GM21786 (cell line): ENCODE data around the gene KANK2.
"Not testable (repeated sequence)": the region's sequence is repeated elsewhere in the genome, so short reads cannot be mapped to it uniquely, and the experiment has no call there.

Experiments used
- ATAC-seq: cut with Tn5 transposase; IDR thresholded peaks from one replicate; pipeline ENCODE4 v1.9.1; 2021; ENCODE audit not compliant: unreplicated experiment

The KANK2 gene

GRCh38 chr19:11198769-11199424 is 1.6 kb upstream of the KANK2 start:
- ATAC-seq: no peak

- ATAC-seq: no peak
Observed at GRCh38 chr19:11198175-11198534, 810 bp upstream of the KANK2 start.

GRCh38 chr19:11196406-11197287 is 698 bp downstream of the KANK2 start:
- ATAC-seq: no peak

- no peak for ATAC-seq
Observed at GRCh38 chr19:11195681-11196080, 1.7 kb downstream of the KANK2 start.

DNA sequence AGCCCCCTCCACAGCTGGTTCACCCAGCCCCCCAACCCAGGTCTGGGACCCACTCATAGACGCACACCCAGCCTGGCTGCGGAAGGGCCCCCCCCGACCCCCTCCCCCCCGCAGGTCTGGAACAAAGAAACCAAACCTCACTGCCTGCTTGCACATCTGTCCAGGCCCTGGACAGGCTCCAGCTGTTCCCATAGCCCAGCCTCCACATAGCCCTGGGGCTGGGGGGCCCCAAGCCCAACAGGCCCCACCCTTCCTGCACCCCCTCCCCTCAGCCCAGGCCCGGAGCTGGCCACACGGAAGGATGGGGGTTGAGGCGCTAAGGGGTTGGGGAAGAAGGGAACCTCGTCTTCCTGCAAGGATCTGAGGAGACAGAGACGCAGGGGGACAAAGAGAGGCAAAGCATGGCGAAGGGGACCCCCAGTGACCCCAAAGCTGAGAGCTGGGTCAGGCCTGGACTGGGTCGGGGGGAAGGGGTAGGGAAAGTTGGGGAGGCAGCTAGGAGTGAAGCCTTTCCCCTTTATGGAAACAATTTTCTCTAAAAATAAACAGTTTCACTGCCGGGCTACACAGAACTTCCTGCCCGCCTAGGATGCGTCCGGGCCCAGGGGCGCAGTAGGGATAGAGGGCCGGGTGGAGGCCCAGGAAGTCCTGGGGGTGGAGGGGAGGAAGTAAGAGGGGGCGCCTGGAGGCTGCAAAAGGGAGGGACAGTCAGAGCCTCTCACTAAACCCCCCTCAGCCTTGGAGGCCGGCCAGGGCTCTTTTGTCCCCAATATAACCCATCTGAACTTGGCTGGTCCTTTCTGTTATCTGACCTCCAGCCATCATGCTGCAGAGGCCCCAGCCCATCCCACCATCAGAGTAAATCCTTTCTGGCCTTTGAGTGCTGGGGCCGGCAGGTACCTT is 2.4 kb downstream of the KANK2 start:
- ATAC-seq: no peak

GRCh38 chr19:11194173-11194572 is 3.2 kb downstream of the KANK2 start:
- ATAC-seq: no peak

DNA sequence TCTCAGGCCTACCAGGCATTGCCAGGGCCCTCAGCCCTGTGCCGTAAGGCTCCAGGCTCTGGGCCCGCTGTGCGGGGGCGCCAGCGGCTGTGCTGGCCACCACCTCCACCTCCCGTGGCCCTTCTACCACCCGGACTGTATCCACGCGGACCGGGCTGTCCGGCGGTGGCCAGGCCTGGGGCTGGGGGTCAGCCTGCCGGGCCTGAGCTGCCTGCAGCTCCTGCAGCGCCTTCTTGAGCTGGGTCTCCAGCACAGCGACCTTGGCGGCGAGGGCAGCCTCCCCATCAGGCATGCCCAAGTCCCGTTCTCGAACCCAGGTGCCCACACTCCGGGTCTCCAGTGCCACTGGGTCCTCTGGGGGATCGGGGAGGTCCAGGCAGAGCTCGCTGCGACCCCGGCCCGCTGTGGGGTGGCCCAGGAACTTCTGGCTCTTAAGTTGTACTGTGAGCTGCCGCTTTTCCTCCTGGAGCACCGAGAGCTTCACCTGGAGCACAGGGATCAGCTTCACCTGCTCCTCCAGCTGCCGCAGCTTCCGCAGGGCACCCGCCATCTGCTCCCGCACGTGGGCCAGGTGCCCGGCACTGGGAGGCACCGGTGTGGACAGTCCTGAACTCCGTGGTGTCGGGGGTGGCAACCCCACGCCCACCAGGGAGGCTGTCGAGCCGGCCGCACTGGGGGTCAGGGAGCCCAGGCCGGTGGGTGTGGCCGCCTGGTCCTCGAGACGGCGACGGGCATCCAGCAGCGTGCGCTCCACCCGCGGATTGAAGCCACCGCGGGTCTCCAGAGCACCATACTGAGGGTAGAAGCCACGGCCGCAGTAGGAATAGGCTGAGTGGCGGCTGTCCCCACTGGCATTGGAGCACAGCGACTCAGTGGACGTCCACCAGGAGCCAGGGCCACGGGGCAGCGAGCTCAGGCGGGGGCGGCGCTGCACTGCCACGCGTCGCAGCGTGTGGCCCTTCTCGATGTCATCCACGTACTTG is 4.1 kb downstream of the KANK2 start:
- ATAC-seq: no peak

GRCh38 chr19:11191934-11192333 is 5.4 kb downstream of the KANK2 start:
- no peak for ATAC-seq

- no peak for ATAC-seq
Observed at GRCh38 chr19:11191273-11191755, 6.0 kb downstream of the KANK2 start.

GRCh38 chr19:11190501-11190900 is 6.8 kb downstream of the KANK2 start:
- no peak for ATAC-seq

GRCh38 chr19:11187441-11187840 is 9.9 kb downstream of the KANK2 start:
- no peak for ATAC-seq

GRCh38 chr19:11182994-11183393 is 14.4 kb downstream of the KANK2 start:
- no peak for ATAC-seq

DNA sequence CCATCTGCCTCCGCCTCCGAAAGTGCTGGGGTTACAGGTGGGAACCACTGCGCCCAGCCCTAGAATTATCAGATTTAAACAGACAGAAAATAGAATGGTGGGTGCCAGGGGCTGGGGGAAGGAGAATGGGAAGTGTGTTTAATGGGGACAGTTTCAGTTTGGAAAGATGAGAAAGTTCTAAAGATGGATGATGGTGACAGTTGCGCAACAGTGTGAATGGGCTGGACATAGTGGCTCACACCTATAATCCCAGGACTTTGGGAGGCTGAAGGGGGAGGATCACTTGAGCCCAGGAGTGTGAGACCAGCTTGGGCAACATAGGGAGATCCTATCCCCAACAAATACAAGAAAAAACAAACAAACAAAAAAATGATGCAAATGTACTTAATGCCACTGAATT is 15.9 kb downstream of the KANK2 start:
- no peak for ATAC-seq

DNA sequence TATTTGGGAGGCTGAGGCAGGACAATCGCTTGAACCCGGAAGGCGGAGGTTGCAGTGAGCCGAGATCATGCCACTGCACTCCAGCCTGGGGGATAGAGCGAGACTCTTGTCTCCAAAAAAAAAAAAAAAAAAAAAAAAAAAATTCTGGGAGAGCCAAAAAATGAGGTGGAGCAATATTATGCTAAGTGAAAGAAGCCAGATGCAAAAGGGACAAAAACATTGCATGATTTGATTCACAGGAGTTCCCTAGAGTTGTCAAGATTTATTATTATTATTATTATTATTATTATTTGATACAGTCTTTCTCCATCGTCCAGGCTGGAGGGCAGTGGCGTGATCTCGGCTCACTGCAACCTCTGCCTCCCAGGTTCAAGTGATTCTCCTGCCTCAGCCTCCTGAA is 16.4 kb downstream of the KANK2 start:
- ATAC-seq: not testable (repeated sequence)

- ATAC-seq: no peak
Observed at GRCh38 chr19:11180346-11180745, 17.0 kb downstream of the KANK2 start.

GRCh38 chr19:11179716-11180297 is 17.5 kb downstream of the KANK2 start:
- no peak for ATAC-seq

DNA sequence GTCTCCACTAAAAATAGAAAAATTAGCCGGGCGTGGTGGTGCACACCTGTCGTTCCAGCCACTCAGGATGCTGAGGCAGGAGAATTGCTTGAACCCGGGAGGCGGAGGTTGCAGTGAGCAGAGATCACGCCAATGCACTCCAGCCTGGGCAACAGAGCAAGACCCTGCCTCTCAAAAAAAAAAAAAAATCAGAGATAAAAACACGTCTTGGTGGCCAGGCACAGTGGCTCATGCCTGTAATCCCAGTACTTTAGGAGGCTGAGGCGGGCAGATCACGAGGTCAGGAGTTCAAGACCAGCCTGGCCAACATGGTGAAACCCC is 18.2 kb downstream of the KANK2 start:
- not testable (repeated sequence) for ATAC-seq

DNA sequence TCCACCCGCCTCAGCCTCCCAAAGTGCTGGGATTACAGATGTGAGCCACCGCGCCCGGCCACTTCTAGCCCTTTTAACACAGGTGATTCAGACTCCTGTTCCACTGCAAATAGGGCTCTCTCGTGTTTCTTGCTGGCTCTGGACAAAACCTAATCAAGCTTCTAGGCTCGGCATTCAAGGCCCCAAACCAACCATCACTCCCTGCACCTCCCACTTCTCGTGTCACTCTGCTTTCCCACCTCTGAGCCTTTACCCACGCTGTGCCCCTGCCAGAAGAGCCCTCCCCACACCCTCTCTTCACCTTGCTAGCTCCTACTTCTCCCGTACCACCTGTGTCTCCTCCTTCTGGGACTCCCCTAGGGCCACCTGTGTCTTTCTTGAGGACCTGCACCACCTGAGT is 19.8 kb downstream of the KANK2 start:
- ATAC-seq: no peak

DNA sequence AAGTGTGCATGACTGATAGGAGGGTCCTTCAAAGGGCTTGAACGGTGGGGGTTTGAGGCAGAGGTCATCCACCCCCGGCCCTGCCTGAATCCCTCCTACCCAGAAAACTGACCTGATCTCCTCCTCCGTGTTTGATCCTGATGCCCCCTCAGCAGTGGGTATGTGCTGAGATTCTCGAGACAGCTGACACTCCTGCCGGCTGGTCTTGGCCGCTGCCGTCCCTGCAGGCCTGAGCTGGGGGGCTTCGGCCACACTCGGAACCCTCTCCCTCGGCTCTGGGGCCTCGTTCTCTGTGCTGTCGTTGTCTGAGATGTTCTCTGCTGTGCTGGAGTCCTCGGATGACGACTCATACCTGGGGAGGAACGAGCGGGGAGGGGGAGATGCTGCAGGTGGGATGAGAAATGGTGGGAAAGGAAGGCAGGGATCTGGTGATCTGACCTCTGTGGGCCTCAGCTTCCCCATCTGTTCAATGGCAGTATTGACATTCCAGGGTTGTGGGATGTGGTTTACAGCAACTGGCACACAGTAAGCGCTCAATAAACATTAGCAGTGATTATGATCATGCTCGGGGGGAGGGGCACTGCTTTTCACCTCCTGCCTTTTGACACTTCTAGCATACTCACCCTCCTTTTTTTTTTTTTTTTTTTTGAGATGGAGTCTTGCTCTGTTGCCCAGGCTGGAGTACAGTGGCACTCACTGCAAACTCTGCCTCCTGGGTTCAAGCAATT is 20.7 kb downstream of the KANK2 start:
- ATAC-seq: no peak
